SU-DHL-6 (cell line): Measurements from ENCODE around the gene CCNY.

Experiments
- EZH2phosphoT487 ChIP-seq: fragments of 200-600 bp; sonication (generic), shearing (Covaris generic); conservative IDR thresholded peaks from 2 replicates; pipeline ENCODE4 v1.6.1; 2018; ENCODE audit warnings: mild to moderate bottlenecking, antibody characterized with exemption, low read length, moderate library complexity, mixed read lengths
- TF ChIP-seq, protein P1 (sequence below): fragments of 200-600 bp; sonication (generic); IDR thresholded peaks from one replicate; pipeline ENCODE4 v1.5.1; 2017; ENCODE audit warnings: antibody characterized with exemption, mild to moderate bottlenecking, low read length, moderate library complexity; ENCODE audit not compliant: insufficient read depth, poor library complexity, severe bottlenecking

DNA sequence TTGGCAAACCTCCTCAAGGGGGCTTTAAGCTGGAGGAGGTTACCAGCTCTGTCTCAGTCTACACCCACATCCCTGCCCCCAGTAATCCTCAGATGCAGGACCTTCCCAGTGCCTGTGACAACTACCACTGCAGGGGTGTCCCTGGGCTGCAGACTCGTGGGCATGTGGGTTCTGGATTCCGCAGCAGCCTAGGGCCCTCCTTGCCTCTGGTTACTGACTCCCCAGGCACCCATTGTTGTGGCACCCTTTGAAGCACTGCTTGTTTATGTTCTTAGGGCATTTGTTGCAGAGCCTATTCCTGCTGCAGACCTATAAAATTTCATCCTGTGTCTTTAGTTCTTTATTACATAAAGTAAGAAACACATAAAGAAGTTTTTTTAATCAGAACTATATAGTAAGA, 217.7 kb downstream of the CCNY start:
- TF ChIP-seq, protein P1, sequence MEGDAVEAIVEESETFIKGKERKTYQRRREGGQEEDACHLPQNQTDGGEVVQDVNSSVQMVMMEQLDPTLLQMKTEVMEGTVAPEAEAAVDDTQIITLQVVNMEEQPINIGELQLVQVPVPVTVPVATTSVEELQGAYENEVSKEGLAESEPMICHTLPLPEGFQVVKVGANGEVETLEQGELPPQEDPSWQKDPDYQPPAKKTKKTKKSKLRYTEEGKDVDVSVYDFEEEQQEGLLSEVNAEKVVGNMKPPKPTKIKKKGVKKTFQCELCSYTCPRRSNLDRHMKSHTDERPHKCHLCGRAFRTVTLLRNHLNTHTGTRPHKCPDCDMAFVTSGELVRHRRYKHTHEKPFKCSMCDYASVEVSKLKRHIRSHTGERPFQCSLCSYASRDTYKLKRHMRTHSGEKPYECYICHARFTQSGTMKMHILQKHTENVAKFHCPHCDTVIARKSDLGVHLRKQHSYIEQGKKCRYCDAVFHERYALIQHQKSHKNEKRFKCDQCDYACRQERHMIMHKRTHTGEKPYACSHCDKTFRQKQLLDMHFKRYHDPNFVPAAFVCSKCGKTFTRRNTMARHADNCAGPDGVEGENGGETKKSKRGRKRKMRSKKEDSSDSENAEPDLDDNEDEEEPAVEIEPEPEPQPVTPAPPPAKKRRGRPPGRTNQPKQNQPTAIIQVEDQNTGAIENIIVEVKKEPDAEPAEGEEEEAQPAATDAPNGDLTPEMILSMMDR: no peak
- no peak for TF ChIP-seq EZH2phosphoT487
